GM19035 (cell line): ENCODE measurements around the gene C4orf50.

Source experiments
- ATAC-seq: cut with Tn5 transposase; IDR thresholded peaks from one replicate; pipeline ENCODE4 v1.9.1; 2021; ENCODE audit not compliant: unreplicated experiment

The C4orf50 gene

DNA sequence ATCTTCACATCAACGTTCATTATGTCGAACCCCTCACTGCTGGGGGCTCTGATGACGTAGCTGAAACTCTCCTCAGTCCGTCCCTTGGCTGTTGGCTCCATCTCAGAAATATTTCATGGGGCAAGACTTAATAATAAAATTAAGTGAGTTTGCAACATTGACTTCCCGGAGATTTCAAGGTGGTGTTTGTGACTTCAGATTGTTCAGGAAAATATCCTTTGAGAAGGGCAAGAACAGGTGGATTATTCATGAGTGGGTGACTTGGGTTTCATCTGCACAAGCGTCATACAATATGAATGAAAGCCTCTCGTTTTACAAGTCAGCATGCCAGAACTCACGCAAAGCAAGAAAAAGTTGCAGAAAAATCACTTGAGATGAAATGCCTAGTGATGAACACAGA, at the start of gene C4orf50:
Gene C4orf50, minus strand, starts transcription at position 101 of the 400 bp plus-strand sequence.
- no peak for ATAC-seq

DNA sequence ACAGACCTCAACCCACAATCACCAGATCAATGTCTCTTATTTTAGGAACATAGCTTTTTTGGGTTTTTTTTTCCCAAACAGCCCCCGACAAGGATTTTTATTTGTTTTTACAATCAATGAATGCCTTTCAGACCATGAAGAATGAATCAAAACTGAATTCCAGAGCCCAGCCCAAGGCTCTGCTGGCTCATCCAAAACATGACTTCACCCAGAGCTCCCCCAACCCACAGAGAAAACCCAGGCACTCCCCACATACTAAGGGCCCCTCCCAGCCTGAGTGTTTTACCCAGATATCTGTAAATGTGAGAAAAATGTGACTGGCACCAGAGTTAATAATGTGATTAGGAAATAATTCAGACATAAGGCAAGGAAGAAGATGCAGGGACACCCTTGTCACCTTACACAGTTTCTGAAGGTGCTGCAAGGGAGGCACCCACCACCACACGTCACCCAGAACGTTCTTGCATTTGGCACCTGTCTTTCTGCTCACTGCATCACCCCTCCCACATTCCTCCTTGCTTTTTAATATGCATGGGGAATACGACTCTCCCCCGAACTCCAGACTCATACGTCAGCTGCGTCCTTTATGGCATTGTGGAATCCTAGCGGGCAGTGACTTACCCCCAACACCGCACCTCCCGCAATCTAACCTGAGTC, 47.8 kb upstream of the C4orf50 start:
- no peak for ATAC-seq

DNA sequence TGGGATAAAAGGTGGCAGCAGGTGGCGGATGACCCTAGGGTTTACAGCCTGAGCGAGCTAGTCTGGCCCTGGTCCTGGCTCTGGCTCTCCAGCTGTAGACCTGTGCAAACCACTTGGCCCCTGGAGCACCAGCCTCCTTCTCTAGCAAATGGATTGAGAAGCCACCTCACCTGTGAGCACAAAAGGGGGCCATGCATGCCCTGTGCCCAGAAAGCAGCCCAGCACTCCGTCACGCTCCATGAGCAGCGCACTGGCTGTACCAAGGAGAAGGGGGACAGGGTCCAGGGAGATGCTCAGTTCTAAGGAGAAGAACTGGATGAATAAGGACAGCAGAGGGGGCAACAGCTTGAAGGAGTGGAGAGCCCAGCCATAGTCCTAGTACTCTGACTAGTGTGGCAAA, 46.9 kb upstream of the C4orf50 start:
- ATAC-seq, result no peak

DNA sequence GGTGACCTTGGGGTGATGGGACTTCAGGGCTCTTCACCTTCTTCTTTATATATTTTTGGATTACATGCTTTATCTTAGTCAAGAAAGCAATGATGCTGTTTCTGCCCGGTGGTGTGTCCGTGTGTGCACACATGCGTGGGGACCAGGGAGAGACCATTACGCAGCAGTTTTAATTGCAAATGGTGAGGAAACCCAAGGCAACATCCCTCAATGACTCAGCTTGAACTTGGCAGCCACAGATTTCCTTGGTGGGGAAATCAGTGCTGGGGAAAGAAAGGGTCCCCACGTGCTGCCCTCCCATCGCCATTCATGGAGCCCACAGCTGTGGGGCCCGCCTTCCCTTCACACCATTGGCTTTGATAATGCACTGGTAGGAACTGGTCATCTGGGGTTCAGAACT, 46.2 kb upstream of the C4orf50 start:
- ATAC-seq, result no peak

DNA sequence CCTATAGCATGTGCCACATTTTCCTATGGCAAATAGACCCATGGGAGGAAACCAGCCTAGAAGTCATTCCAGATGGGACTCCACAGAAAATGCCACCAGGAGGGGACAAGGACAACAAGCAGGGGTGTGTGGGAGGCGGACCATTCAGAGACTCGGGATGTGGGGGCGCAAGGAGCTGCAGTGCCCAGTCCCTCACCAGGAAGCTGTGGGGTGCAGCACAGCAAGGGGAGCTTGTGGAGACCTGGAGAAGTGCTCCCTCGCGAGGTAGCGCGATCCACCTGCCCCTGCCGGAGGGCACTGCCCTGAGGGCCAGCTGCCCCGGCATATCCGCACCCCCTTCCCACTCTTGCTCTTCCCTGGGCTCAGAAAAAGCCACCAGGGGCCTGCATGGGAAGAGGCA, 45.5 kb upstream of the C4orf50 start:
- ATAC-seq, result no peak

DNA sequence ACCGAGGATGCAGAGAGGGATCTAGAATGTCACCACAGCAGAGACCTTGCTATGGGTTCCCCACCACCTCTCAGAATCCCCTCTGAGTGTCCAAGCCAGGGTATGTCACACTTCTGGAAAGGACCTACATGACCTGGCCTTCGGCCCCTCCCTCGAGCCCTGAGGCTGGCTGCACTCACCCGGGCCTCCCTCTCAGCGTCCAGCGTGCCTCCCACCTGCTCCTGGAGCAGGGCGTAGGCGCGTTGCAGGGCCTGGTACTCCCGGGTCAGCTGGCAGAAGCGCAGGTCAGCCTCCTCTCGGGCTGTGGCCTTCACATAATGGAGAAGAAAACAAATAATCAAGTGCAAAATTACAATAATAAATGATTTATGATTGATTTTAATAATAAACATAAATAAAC, 43.9 kb upstream of the C4orf50 start:
- no peak for ATAC-seq

DNA sequence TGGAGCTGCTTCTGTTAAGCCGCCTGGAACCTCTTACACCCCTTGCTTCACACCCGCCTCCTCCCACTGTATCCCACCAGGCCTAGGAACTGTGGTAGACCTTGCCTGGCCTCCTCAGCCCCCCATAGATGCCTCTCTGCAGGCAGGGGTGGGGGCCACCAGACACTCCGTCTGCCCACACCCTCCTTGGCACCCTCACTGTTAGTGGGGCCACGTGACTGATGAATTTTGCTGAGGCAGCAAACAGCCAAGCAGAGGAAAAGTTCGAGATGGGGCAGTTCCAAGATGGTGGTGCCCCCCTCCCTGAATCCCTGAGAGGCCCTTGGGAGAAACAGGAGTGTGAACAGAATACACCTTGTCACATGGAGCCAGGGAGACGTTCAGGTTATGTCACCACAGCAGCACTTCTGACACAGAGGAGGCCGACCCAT, 41.2 kb upstream of the C4orf50 start:
- ATAC-seq, result no peak

DNA sequence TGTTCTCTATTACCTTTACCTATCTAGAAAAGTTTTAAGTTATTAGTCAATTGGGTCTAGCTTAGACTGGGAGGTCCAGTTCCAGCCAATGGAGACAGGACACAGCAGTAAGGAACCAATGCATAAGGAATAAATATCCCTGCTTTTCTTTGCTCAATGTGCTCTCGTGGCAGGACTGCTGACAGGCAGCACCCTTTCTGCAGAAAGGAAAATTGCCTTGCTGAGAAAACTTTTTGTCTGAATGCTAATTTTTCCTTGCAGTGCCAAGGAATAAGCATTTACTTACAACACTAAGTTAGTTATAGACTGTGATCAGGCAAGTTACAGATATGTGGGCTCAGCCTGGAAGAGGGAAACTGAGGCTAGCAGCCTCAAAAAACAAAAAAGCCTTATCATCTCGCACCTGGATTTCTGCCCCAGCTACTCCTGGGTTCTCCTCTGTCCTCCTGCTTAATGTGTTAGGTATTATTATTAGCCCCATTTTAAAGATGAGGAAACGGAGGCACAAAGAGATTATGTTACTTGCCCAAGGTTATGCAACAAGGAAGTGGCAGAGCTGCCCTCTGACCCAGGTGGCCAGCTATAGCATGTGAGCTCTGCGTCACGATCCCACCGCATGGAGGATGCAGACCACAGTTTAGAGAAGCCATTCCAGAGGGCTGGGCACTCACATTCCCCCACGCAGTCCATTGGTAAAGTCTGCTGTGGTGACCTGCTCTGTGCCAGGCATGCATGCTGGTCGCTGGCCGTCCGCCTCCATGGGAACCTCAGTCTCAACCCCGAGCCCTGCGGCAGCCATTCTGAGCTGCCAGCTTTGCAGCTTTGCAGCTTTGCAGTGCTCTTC, 40.5 kb upstream of the C4orf50 start:
- ATAC-seq, result no peak

DNA sequence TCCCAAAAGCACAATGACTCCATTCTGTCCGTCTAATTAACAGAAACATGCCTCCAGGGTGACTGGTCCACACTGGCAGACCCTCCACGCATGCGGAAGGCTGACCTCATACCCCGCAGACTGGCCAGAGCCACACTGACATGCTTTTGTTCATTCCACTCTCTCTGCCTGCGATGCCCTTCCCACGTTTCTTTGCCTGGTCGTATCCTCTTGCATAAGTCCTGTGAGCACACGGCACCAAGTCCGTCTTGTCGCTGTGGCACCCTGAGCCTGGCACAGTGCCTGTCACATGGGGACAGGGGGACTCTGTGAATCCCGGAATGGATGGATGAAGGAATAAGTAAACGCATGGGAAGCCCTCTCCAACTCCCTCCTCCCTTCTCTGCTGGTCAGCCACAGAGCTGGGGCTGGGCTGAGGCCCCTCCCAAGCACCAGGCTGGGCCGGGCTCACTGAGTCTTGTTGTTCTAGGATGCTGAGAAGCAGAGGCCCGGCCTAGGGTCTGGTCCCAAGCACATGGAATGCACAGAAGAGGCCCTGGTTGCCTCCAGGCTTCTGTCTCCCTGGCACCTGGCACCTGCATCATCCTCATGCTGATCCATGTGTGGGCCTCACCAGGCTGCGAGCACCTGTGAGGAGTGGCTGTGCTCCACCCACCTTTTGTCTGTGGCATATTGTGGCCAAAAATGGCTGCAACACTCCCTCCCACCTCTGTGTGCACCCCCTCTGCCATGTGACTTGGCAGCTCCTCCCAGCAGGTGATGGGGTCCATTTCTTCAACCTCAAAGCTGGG, 38.9 kb upstream of the C4orf50 start:
- ATAC-seq, result no peak

DNA sequence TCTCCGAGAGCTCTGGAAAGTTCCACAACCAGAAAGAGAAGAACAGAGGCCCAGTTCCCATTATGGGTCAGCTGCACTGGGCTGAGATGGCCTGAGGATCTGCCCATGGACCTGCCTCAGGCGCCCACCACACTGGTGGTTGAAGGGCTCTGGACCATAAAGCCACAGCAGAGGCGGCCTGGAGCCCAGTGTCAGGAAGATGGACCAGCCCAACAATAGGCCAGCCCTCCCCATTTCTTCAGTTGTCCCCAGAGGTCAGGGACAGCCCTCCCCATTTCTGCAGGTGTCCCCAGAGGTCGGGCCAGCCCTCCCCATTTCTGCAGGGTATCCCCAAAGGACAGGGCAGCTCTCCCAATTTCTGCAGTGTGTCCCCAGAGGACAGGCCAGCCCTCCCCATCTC, 37.2 kb upstream of the C4orf50 start:
- ATAC-seq, result no peak

DNA sequence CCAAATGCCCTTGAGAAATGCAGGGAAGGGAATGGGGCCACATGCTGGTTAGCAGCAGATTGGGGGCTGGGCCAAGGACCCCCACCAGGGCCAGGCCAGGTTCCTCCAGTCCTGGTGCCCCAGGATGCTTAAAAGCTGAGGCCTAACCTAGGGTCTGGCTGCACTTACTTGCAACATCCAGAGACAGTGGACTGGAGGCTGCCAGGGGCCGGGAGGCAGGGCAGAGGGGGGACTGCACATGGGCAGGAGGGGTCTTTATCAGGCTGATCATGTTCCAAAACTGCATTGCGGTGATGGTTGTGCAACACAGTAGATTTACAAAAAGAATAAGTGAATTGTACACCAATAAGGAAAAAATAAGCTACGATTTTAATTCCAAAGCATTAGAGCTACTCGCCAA, 36.8 kb upstream of the C4orf50 start:
- no peak for ATAC-seq

DNA sequence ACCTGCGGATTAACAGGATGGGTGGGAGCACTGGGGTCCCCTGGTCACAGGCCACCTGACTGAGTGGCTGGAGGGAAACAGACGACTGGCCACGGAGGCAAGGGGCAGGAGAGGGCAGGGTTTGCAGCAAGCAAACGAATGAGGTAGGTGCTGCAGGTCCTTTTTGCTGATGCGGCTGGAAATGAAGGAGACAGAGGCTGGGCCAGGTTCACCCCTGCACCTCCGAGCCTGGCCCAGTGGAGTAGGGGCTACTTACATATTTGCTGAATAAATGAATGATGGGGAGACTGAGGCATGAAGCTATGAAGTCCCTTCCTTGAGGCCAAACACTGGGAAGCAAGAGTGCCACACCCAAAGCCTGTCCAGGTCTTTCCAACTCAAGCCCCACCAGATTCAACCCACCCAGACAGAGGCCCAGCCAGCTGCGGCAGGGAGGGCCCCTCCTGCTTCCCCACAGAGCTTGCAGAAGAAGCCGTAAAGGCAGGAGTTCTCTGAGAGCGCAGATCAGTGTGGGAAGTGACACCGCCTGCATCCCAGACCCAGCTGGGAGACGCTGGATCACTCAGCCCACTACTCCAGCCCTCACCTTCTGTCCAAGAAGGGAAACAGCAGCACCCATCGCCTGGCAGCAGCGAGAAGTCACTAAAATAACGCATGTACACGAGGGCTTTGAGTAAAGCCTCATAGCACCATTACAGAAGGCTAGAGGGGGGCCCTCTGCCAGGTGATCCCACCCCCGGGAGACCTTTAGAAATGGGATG, 36.1 kb upstream of the C4orf50 start:
- ATAC-seq, result no peak

DNA sequence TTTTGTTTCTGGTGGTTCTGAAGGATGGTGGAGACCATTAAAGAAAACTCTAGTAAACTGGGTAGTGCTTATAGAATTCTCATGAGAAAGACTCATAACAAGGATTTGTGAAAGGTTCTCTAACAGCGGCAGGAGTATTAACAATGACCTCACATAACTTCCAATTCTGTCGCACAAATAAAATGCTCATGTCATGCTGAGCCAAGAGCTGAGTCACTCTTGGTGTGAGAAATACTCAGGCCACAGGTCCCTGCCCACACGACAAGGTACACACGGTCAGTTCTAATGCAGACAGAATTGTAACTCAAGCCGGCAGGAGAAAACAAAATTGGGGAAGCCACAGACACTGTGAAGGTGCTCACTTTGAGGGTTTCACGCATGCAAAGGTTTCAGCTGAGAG, 34.4 kb upstream of the C4orf50 start:
- no peak for ATAC-seq

DNA sequence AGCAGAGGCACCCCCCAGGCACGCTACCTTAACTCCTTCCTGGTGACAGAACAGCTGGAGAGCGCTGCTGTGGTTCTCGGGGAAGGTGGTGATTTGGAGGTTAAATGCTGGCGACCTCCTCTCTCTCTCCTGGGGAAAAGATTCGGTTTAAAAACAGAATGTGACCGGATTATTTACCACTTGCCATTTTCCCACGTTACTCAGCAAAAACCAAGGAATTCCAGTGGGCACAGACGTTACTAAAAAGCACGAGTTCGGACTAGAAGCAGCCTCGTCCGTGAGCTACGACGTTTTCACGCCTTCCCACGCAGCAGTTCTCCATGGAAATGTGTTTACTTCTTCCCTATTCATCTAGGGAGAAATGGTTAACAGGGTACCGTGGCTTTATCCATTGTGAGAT, 32.3 kb upstream of the C4orf50 start:
- ATAC-seq, result no peak

DNA sequence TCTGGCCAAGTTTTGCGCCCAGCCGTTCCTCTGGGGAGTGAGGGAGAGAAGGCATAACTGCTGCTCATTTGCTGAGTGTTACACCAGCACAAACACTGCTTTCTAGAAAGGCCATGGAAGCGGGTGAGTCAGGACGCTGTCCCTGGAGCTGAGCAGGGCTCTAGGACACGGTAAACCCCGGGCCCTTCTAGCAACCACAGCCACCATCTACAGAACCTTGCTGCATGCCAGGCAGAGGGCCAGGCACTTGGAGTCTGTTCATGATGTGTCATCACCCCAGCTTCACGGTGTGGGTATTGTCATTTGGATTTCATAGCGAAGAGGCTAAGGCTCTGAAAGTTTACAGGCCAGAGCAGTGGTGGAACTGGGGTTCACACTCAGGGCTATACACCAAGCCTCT, 31.8 kb upstream of the C4orf50 start:
- ATAC-seq, result no peak

DNA sequence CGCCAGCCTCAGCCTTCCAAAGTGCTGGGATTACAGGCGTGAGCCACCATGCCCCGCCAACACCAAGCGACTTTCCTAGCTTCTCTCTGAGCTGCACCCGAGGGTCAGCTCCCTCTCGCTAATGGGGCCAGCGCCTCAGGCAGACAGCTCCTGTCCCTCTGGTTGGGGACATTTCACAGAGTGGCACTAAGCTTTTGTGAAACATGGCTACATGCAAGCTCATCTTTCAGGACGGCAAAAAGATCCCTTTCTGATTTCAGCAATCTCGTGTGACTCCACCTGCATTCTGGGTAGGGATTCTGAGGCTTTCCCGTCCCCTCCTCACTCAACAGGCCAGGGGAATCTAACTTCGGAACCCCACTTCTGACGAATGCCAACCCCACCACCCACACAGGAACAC, 31.0 kb upstream of the C4orf50 start:
- no peak for ATAC-seq

DNA sequence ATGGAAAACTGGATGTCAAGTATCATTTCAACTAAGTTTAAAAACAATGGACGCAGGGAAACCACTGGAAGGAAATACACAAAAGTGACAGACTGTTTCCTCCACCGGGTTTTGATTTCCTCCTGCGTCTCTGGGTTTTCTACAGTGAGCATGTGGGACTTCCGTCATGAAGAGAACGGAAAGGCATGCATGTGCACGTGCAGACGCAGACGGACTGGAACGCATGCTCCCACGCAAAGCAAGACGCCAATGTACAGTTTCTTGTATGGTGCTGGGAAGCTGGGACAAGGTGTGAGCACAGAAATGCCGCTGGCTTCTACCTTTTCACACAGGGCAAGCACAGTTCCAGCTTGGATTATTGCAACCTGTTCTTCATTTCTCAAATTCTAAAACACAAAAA, 30.3 kb upstream of the C4orf50 start:
- ATAC-seq, result no peak

DNA sequence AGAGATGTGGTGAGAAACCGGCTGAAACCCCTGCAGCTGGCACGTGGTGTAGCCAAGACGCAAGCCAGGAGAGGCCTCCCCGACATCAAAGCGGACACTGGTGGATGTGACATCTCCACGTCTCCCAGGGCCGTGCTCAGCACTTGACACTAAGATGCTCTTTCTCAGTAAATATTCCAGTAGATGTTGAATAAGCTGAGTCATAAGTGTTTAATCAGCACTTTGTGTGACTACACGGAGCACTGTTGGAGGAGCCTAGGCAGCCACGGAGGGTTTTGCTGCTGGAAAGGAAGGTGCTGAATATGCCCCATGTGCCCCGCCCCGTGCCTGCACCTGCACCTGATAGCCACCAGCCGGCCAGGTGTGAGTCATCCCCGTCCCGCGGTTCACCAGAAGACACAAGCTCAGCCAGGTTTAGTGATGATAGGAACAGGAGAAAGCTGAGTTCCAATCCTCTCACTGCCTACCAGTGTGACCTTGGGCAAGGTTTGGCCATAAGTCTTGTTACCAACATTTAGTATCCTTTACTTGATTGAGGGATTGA, 29.0 kb upstream of the C4orf50 start:
- no peak for ATAC-seq

DNA sequence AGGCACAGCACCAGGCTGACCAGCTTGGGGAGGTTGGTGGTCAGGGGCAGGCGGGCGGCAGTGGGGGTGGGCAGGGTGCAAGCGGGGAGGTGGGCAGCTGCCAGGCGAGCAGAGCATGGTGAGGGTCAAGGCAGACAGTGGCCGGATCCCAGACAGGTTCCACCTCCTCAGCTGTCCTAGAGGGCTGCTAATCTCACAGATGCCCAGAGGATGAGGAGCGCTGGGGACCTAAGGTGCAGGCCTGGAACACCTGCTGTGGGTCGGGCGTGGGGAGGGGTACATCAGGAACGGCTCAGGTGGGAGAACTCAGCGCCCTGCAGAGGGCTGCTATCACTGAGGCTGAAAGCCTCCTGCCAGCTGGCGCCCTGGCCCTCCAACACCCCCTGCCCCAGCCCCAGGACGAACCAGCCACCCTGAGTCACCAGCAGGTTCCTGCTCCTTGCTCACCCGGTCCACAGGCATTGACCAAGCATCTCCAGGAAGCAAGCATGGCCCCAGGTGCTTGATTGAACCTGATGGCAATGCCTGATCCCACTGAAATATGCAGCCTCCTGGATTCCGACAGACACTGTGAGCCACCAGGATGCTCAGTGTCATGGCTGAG, 28.4 kb upstream of the C4orf50 start:
- ATAC-seq, result no peak

DNA sequence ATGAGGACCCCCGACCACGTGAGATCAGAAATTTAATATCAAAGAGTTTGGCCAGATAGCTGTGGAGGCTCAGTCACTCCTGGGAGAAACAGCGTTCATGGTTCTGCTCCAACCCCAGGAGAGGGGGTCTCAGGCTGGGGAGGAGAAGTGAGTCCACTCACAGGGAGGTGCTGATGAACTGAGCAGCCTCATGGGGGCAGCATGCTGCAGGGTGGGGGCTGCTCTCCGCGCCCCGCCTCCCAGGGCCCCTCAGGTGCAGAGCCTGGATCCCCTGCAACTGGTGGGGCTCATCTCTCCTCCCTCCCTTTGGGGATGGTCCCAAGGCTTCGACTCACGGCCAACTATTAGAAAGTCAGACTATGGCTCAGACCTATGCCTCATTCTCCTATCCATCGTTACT, 26.6 kb upstream of the C4orf50 start:
- no peak for ATAC-seq
